GM12875 (cell line): Measurements from ENCODE around the gene RGR.

Source experiments
- H3K4me3 ChIP-seq: one replicate; pipeline ENCODE4 v1.5.1; 2011; ENCODE audit warnings: low read depth, low read length, control low read depth
- TF ChIP-seq, protein P1 (sequence below): IDR thresholded peaks from 2 replicates; pipeline ENCODE4 v1.5.1; 2011; ENCODE audit warnings: low read depth, mild to moderate bottlenecking, control low read depth, inconsistent platforms, low read length, moderate library complexity, borderline replicate concordance; ENCODE audit not compliant: insufficient read depth

RGR gene

DNA sequence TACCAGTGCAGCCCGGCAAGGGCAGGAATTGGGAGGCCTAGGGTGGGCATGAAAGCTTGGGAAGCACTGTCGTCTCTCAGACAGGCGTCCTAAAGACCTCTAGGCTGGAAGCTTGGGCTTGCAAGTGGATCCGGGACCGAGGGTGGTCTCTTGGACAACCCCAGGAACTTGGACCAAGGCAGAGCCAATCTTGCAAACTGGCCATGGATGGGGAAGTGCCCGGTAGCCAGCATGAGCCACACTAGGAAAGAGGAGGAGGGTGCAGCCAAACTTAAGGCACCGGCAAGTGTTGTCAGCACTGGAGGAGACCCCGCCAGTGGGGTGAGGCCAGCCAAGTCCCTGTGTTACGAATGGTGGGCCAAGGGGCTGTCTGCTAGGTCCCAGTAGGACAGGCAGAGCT is 28.0 kb upstream of the RGR start:
- TF ChIP-seq, protein P1, sequence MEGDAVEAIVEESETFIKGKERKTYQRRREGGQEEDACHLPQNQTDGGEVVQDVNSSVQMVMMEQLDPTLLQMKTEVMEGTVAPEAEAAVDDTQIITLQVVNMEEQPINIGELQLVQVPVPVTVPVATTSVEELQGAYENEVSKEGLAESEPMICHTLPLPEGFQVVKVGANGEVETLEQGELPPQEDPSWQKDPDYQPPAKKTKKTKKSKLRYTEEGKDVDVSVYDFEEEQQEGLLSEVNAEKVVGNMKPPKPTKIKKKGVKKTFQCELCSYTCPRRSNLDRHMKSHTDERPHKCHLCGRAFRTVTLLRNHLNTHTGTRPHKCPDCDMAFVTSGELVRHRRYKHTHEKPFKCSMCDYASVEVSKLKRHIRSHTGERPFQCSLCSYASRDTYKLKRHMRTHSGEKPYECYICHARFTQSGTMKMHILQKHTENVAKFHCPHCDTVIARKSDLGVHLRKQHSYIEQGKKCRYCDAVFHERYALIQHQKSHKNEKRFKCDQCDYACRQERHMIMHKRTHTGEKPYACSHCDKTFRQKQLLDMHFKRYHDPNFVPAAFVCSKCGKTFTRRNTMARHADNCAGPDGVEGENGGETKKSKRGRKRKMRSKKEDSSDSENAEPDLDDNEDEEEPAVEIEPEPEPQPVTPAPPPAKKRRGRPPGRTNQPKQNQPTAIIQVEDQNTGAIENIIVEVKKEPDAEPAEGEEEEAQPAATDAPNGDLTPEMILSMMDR: no peak
- H3K4me3 ChIP-seq: no peak overlapping the region

DNA sequence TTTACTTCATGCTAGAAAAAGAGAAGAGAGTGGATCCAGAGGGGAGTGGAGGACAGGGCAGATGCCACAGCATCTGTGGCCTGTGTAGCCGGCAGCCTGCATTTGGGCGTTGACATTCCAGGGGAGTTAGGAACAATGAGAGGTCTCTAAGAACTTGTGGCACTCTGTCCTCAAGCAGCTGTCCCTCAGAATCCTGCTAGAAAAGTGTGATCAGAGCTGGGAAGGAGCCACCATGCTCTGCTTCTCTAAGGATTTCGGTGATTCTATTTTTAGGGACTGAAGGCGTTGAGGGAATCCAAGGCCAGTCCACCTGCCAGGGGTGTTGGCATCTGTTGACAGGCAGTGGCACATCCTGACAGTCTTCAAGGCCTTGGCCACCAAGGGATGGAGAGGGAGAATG is 27.1 kb upstream of the RGR start:
- H3K4me3 ChIP-seq: no peak overlapping the region
- TF ChIP-seq, protein P1: no peak

DNA sequence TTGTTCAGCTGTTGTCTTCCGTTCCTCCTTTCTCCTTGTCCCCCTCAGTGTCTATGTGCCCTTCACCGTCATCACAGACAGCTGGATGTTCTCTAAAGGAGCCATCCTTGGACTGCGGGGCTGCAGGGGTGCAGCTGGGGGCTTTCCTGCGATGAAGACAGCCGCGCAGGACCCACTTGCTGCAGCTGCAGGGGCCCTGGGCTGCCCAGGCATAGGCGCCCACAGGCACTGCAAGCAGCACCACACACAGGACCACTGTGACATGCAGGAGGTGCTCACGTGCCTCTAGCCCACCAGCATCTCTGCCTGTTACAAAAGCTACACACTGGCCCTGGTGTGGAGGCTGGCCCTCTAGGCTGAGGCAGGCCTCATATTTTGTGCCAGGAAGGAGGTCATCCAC is 22.9 kb upstream of the RGR start:
- H3K4me3 ChIP-seq: no peak overlapping the region
- TF ChIP-seq, protein P1: no peak

DNA sequence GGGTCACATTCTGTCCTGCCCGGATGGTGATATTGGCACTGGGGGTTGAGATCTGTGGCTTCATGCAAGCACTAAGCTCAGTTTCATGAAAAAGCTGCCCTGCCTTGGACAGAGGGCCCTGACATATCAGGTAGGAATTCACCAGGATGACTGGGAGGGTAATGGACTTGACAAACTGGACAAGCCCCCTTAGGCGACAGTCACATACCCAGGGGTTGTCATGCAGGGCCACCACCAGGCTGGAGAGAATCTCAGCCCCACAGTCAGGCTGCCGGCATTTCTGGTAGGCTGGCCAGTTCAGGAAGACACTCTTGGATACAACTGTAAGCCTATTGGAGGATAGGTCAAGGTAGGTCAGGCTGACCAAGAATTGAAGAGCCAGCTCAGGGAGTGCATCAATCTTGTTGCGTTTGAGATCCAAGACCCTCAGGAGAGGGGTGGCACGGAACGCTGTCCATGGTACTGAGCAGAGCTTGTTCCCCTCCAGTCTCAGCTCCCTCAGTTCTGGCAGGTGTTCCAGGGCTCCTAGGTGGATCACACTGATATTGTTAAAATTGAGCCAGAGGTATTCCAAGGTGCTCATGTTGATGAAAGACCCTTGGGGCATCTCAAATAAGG is 20.3 kb upstream of the RGR start:
- TF ChIP-seq, protein P1: no peak
- H3K4me3 ChIP-seq: no peak overlapping the region

DNA sequence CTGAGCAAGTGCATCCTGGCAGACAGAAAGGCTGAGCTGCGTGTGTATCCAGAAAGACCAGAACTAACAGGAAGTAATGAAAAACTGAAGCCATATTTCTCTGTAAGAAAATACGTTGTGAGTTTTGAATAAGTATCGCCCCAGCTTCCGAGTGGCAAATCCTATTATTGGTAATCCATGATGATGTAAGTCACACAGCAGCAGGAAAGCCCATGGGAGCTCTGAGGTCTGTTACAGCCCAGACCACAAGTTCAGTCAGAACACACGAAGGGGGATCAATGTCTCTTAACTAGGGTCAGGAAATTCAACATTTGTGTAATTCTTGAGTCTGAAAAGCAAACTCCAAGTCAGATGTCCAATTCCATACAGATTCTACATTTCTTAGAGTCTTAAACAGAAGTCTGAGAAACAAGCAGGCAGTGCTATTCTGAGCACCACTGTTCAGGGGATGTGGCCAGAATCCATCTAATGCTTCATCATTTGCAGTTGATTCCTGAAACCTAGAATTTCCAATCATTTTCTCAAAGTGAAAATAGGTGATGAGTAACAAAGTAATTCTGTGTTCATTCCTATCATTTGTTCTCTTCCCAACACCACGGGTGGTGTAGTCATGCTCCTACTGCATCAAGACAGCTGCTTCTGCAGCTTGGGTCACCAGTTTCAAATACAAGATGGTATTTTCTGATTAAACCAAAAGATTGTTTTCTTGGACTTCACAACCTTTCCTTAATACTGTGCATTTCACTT is 19.3 kb upstream of the RGR start, which contains the start of gene LRIT2:
TSS of gene LRIT2 (minus strand) at position 118 of the 747 bp plus-strand sequence. CDS start at position 94, 24 bp downstream.
- TF ChIP-seq, protein P1: no peak
- no peak within 1 kb of the TSS for H3K4me3 ChIP-seq

DNA sequence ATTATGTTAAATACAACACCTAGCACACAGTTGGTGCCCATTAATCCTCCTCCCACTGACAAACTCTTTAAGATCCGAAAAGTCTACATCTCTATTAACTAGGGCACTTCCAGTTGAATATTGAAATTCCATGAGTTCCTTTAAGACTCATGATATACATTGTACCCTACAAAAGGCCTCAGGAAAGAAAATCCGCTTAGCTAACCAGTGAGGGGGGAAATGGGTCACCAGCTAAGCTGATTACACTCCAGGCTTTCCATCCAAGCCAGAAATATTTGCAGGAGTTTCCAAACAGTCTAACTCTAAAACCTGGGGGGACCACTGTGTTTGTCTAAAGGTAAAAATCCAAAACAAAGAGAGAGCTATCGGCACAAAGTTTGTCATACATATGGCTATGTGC is 18.2 kb upstream of the RGR start:
- H3K4me3 ChIP-seq: no peak overlapping the region
- TF ChIP-seq, protein P1: no peak

DNA sequence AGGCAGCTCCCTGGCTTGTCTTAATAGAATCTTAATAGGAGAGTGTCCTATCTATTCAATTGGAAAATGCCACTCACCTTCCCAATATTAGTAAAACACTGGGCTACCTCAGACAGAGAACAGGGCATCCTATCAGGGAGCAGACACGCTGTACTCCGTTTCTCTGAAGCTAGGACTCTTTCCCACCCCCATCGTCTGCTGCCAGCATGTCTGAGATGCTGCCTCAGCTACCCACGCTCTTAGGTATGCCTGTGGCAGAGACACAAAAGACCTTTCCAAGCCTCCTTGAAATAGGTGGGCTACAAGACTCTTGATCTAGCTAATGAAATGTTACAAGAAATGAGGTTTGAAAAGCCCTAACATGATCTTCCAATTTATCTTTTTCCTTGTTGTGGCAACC is 17.0 kb upstream of the RGR start:
- TF ChIP-seq, protein P1: no peak
- H3K4me3 ChIP-seq: no peak overlapping the region
